Measurements from ENCODE around the gene C5. TPM values are rescaled to one million over a fixed set of nuclear protein-coding genes. Genes with fewer than 3 reads are reported as not detected.

The C5 gene
- total RNA-seq, 1 donor from 2014 or later: 1.6 TPM

- ATAC-seq: no peak
- intact Hi-C loops (cut with DNase I): no loop called here
- no peak for DNase-seq (ENCODE audit: missing footprints)
Observed at GRCh38 chr9:120904978-120905301, 145.1 kb downstream of the C5 start.

- intact Hi-C loops (cut with DNase I): no loop called here
- DNase-seq (ENCODE audit: missing footprints) (no peak), ATAC-seq (no peak)
Observed at GRCh38 chr9:120904061-120904977, 145.8 kb downstream of the C5 start.

DNA sequence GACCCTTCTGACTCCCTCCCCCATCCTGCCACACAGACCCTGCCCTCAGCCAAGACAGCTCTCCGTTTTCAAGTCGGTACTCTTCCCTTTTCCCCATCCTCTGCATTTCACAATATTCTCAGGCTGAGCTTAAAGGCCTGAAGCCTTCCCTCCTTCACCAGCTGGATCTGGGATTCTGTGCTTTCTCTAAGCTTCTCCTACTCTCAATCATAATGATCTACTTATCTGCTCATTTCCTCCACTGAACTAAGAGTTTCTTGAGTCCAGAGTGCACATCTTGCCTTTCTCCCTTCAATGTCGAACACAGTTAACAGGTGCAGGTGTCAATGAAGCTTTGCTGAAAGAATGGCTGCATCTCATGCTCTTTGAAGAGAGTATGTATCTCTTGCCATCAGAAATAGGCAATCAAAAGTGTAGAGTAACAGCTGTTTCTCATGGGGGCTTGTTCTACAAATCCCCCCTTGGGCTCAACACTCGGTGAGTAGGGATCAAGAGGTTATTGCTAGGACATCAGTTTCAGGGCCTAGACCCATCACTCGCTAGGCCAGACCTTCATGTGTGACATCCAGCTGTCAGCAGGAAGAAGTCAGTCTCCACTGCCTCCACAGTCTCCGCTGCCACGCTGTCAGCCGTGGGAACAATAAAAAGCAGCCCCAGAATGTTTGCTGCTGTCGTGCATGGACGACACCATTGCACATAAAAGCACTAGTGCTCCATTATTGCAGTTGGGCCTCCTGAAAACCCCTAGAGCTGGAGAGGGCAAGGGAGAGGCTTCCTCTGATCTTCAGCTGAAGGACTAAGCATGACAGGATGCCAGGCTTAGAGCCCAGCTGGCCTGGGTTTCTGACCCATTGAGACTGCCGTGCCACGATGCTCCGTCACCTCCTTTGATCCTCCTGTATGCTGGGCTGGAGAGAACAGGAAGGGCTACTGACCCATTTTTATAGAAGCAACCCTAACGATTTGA is 147.2 kb downstream of the C5 start:
- intact Hi-C loops (cut with DNase I): no loop called here
- DNase-seq (ENCODE audit: missing footprints) (no peak), ATAC-seq (no peak)

Other genes starting within 250 kb of the C5 start
- gene PSMD5, start 207.4 kb downstream of the C5 start, total RNA-seq: 15.3 TPM
- 13.2 TPM for gene PHF19, start 173.1 kb downstream of the C5 start, total RNA-seq
- gene TRAF1, start 123.5 kb downstream of the C5 start, total RNA-seq: 2.1 TPM
- 3.3 TPM for gene CNTRL, start 24.7 kb upstream of the C5 start, total RNA-seq
- 52.6 TPM for gene RAB14, start 151.6 kb upstream of the C5 start, total RNA-seq
- gene GSN, start 217.9 kb upstream of the C5 start, total RNA-seq: 966 TPM